ENCODE data around the gene HFE. TPM values are rescaled to one million over a fixed set of nuclear protein-coding genes. Genes with fewer than 3 reads are reported as not detected.

The HFE gene
- total RNA-seq, 6 experiments from 2014 or later, result 16.1 to 21.7 (median 18.3) TPM

DNA sequence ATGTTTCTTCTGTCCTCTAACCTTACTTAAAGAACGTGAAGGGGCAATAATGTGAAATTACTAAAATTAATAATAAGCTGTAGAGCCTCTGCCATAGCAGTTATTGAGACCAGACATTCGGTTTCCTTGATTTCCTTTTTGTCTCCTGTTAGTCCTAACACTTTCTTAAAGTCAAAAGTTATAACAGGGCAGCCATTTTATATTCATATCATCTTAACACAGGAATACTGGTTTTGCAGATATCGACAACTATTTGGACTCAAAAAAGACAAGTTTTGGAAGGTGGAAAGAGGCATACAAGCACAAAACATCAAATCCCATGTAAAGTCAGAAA lies 33.5 kb downstream of the HFE start:
- H3K4me1 Mint-ChIP-seq (ENCODE audit: low read depth), result peaks cover 29% of the 10 kb centered on the region
- TF ChIP-seq, protein P1, sequence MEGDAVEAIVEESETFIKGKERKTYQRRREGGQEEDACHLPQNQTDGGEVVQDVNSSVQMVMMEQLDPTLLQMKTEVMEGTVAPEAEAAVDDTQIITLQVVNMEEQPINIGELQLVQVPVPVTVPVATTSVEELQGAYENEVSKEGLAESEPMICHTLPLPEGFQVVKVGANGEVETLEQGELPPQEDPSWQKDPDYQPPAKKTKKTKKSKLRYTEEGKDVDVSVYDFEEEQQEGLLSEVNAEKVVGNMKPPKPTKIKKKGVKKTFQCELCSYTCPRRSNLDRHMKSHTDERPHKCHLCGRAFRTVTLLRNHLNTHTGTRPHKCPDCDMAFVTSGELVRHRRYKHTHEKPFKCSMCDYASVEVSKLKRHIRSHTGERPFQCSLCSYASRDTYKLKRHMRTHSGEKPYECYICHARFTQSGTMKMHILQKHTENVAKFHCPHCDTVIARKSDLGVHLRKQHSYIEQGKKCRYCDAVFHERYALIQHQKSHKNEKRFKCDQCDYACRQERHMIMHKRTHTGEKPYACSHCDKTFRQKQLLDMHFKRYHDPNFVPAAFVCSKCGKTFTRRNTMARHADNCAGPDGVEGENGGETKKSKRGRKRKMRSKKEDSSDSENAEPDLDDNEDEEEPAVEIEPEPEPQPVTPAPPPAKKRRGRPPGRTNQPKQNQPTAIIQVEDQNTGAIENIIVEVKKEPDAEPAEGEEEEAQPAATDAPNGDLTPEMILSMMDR (IDR thresholded peaks at IDR 0.05), result no peak
- peak overlapping the region; percentile 81 for H3K27ac Mint-ChIP-seq
- H3K36me3 Mint-ChIP-seq (ENCODE audit: low read depth), result peaks cover 23% of the 10 kb centered on the region
- peaks cover 14% of the 10 kb centered on the region for H3K9me3 Mint-ChIP-seq
- peak overlapping the region; percentile 66 for H3K4me3 Mint-ChIP-seq
- peaks cover 22% of the 10 kb centered on the region for H3K27me3 Mint-ChIP-seq (ENCODE audit: insufficient read depth)
- DNase-seq, result no peak

DNA sequence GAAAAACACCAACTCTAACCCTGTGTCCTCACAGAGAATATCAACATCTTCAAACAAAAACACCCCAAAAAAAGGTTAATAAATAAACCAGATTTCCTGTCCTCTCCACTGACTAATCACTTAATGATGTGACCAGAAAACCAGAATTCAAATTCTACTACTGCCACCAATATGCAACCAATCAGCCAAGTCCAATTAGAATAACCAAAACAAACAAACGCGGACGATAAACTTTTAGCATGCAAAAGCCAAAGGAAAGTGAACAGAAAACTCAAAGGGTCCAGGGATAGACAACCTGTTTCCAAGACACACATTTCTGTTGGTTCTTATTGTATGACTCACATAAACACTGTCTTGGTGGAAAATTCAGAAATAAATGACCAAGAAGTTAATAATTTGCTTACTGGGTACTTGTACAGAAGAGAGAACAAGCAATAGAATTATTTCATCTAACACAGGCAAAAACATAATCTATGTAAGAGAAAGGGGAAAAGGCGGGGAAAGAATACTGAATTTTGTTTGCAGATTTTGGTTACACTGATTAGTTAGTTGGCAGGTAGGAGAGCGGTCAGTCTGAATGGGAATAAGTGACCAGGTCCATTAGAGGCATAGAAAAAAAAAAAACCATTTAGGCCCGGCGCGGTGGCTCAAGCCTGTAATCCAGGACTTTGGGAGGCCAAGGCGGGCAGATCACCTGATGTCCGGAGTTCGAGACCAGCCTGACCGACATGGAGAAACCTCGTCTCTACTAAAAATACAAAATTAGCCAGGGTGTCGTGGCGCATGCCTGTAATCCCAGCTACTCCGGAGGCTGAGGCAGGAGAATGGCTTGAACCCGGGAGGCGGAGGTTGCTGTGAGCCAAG lies 34.1 kb downstream of the HFE start:
- TF ChIP-seq, protein P1 (IDR thresholded peaks at IDR 0.05), result no peak
- Mint-ChIP-seq H3K27ac (peak overlapping the region; percentile 81), H3K36me3 (ENCODE audit: low read depth) (peaks cover 29% of the 10 kb centered on the region), H3K4me1 (ENCODE audit: low read depth) (peaks cover 29% of the 10 kb centered on the region), H3K27me3 (ENCODE audit: insufficient read depth) (peaks cover 26% of the 10 kb centered on the region), H3K4me3 (peak overlapping the region; percentile 66), H3K9me3 (peaks cover 14% of the 10 kb centered on the region)
- peak; percentile 39 for DNase-seq

DNA sequence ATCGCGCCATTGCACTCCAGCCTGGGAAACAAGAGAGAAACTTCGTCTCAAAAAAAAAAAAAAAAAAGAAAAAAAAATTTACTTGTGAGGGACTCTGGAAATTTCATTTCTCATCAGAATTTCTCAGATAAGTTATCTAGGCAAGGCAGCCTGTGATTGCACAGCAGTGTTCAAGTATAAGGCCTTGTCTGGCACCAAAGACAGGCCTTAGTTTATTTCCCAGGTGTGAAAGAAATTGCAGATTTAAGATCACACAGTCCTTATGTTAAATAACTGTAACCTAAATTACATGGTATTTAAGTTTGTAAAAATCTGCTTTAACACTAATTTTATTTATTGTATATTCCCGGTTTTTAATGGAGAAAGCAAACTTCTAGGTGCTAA lies 34.8 kb downstream of the HFE start:
- Mint-ChIP-seq H3K9me3 (peaks cover 14% of the 10 kb centered on the region), H3K4me3 (peak overlapping the region; percentile 96), H3K27ac (peak overlapping the region; percentile 98), H3K27me3 (ENCODE audit: insufficient read depth) (peaks cover 26% of the 10 kb centered on the region), H3K36me3 (ENCODE audit: low read depth) (peaks cover 33% of the 10 kb centered on the region), H3K4me1 (ENCODE audit: low read depth) (peaks cover 35% of the 10 kb centered on the region)
- TF ChIP-seq, protein P1 (IDR thresholded peaks at IDR 0.05), result no peak
- no peak for DNase-seq

- peaks cover 39% of the 10 kb centered on the region for H3K4me1 Mint-ChIP-seq (ENCODE audit: low read depth)
- DNase-seq, result no peak
- peak overlapping the region; percentile 96 for H3K4me3 Mint-ChIP-seq
These were observed 35.2 kb downstream of the HFE start for GRCh38 chr6:26122402-26122792.

DNA sequence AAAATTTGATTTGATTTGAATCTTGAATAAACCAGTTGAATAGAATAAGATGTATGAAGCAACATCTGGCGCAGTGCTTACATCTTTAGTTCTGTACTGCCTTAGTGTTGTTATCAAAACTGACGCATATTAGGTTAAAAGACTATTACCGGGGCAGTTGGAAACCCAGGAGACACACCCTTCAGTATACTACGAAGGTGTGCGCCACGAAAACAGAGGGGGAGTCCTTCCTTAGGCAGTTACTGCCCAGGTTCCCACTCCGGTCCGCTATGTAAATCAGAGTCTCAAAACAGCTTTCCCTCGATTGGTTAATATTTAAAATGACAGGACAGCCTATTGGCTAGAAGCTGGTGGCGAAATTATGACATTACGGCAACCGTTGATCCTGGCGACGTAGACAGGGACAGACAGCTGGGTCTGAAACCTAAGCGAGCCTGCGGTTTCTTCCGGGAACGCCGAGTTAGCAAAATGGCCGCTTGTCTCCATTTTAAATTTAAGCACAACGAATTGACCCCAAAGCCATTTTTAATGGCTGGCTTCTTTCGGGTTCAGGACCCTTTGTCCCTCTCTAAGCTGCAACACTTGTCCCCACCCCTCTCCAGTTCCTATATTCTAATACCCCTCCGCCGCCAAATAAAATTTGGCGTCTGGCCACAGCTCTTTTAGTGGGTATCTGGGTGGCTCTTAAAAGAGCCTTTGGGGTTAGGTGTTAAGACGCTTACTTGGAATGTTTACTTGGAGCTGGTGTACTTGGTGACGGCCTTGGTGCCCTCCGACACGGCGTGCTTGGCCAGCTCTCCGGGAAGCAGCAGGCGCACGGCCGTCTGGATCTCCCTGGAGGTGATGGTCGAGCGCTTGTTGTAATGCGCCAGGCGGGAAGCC lies 35.8 kb downstream of the HFE start:
- H3K27ac Mint-ChIP-seq, result peak overlapping the region; percentile 98
- H3K27me3 Mint-ChIP-seq (ENCODE audit: insufficient read depth), result peaks cover 26% of the 10 kb centered on the region
- H3K9me3 Mint-ChIP-seq, result peaks cover 14% of the 10 kb centered on the region
- peaks cover 42% of the 10 kb centered on the region for H3K36me3 Mint-ChIP-seq (ENCODE audit: low read depth)
- DNase-seq, result peak; percentile 99
- peaks cover 40% of the 10 kb centered on the region for H3K4me1 Mint-ChIP-seq (ENCODE audit: low read depth)
- TF ChIP-seq, protein P1 (IDR thresholded peaks at IDR 0.05), result 0 out of 2 replicates have a peak, but pooled peaks have one; percentile 6
- peak overlapping the region; percentile 96 for H3K4me3 Mint-ChIP-seq

More at GRCh38 chr6:26122402-26122792, 35.2 kb downstream of the HFE start:
- TF ChIP-seq, protein P1 (IDR thresholded peaks at IDR 0.05), result no peak
- Mint-ChIP-seq H3K27me3 (ENCODE audit: insufficient read depth) (peaks cover 26% of the 10 kb centered on the region), H3K36me3 (ENCODE audit: low read depth) (peaks cover 37% of the 10 kb centered on the region), H3K9me3 (peaks cover 14% of the 10 kb centered on the region), H3K27ac (peak overlapping the region; percentile 98)
